T-helper 1 cell treated with Interleukin-12 subunit alpha and Interleukin-12 subunit beta and Interleukin-4 antibody, amounts not matched to agents 30 μg/mL and 1 μg/mL, for 36 hours (primary cell): ENCODE results near the gene GNB1L.

ENCODE experiments used
- H3K27ac Mint-ChIP-seq: one replicate; pipeline ENCODE4 v1.8.0; 2021; ENCODE audit warnings: mild to moderate bottlenecking, mixed read lengths
- H3K27me3 Mint-ChIP-seq: one replicate; pipeline ENCODE4 v1.8.0; 2021; ENCODE audit warnings: low read depth, mixed read lengths
- H3K36me3 Mint-ChIP-seq: one replicate; pipeline ENCODE4 v1.8.0; 2021; ENCODE audit warnings: low read depth, mixed read lengths
- H3K4me1 Mint-ChIP-seq: one replicate; pipeline ENCODE4 v1.8.0; 2021; ENCODE audit warnings: low read depth, mixed read lengths
- H3K4me3 Mint-ChIP-seq: one replicate; pipeline ENCODE4 v1.8.0; 2021; ENCODE audit warnings: mild to moderate bottlenecking, moderate library complexity, mixed read lengths
- H3K9me3 Mint-ChIP-seq: one replicate; pipeline ENCODE4 v1.8.0; 2021; ENCODE audit warnings: mixed read lengths

GNB1L gene

DNA sequence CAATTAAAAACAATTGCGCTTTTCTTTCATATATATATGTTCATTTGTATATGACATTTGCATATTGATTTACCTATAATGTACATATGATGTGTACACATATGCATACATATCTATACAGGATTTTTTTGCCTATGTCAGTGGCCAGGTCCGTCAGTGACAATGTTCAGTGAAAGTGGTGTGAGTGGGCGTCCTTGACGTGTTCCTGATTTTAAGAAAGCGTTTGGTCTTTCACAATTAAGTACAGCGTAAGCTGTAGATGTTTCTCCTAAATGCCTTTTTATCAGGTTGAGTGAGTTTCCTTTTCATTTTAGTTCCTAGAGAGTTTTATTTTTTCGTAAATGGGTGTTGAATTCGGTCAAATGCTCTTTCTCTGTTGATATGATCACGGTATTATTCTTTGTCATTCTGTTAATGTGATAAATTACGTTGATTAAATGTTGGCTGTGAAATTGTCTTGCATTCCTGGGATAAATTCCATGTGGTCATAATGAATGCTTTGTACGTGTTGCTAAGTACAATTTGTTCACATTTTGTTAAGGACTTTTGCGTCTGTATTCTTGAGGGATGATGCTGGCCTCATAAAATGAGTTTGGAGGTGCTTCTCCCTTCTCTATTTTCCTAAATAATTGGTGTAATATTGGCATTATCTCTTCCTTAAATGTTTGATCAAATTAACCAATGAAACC lies 10.6 kb upstream of the GNB1L start:
- Mint-ChIP-seq H3K36me3 (no peaks in the 10 kb centered on the region), H3K4me1 (no peaks in the 10 kb centered on the region), H3K4me3 (no peak overlapping the region), H3K9me3 (no peaks in the 10 kb centered on the region), H3K27me3 (peaks cover 17% of the 10 kb centered on the region), H3K27ac (no peak overlapping the region)

DNA sequence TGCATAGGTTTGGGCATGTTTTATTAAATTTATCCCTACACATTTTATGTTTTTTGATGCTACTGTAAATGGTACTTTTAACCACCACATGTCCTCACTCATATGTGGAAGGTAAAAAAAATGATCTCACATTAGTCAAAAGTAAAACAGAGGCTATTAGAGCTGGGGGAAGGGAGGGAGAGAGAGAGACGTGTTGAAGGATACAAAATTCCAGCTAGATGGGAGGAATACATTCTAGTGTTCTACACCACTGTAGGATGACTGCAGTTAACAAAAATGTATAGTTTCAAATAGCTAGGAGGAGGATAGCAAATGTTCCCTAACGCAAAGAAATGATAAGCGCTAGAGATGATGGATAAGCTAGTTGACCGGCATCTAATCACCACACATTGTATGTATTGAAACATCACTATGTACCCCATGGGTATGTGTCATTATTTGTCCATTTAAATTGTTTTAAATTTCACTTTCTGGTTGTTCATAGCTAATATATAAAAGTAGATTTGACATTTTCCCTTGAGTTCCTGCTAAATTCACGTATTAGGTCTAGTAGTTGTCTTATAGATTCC lies 9.9 kb upstream of the GNB1L start:
- Mint-ChIP-seq H3K4me1 (no peaks in the 10 kb centered on the region), H3K4me3 (no peak overlapping the region), H3K9me3 (no peaks in the 10 kb centered on the region), H3K27me3 (peaks cover 17% of the 10 kb centered on the region), H3K27ac (no peak overlapping the region), H3K36me3 (no peaks in the 10 kb centered on the region)

DNA sequence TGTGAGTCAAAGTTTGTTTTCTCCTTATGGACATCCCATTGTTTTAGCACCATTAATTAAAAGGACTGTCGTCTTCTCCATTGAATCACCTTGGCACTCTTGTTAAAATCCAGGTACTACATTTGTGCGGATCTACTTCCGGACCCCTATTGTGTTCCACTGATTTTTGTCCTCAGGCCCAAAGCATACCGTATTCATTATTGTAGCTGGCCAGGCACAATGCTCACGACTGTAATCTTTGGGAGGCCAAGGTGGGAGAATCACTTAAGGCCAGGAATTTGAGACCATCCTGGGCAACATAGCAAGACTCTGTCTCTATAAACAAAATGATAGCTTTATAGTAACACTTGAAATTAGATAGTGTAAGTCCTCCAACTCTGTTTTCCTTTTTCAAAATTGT lies 8.9 kb upstream of the GNB1L start:
- H3K36me3 Mint-ChIP-seq = no peaks in the 10 kb centered on the region
- no peak overlapping the region for H3K27ac Mint-ChIP-seq
- peaks cover 17% of the 10 kb centered on the region for H3K27me3 Mint-ChIP-seq
- no peaks in the 10 kb centered on the region for H3K4me1 Mint-ChIP-seq
- H3K9me3 Mint-ChIP-seq = no peaks in the 10 kb centered on the region
- no peak overlapping the region for H3K4me3 Mint-ChIP-seq

DNA sequence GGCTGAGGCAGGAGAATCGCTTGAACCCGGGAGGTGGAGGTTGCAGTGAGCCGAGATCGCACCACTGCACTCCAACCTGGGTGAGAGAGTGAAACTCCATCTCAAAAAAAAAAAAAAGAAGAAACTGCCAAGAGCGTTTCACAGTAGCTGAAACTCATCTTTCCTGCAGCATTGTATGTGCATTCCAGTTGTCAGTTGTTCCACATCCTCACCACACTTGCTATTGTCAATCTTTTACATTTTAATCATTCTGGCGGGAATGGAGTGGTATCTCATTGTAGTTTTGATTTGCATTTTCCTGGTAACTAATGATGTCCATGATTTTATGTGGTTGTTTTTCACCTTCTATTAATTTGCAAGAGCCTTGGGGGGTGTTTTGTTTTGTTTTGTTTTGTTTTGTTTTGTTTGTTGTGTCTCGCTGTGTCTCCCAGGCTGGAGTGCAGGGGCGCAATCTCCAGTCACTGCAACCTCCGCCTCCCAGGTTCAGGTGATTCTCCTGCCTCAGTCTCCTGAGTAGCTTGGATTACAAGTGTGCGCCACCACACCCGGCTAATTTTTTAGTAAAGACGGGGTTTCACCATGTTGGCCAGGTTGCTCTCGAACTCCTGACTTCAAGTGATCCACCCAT lies 8.1 kb upstream of the GNB1L start:
- Mint-ChIP-seq H3K4me3 (no peak overlapping the region), H3K27ac (no peak overlapping the region), H3K36me3 (peaks cover 2% of the 10 kb centered on the region), H3K27me3 (peaks cover 17% of the 10 kb centered on the region), H3K9me3 (no peaks in the 10 kb centered on the region), H3K4me1 (no peaks in the 10 kb centered on the region)

DNA sequence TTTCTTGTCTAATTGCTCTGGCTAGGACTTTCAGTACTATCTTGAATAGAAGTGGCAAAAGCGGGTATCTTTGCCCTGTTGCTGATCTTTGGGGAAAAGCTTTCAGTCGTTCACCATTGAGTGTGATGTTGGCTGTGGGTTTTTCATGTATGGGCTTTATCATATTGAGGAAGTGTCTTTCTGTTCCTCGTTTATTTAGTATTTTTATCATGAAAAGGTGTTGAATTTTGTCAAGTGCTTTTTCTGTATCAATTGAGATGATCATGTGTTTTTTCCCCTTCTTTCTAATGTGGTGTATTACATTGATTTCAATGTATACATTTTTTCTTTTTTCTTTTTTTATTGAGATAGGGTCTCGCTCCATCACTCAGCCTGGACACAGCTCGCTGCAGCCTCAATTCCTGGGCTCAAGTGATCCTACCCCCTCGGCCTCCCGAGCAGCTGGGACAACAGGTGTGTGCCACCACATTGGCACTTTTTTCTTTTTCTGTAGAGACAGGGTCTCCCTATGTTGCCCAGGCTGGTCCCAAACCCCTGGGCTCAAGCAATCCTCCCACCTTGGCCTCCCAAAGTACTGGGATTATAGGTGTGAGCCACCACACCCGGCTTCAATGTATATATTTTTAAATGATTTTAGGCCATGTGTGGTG lies 5.3 kb upstream of the GNB1L start:
- Mint-ChIP-seq H3K27me3 (peaks cover 6% of the 10 kb centered on the region), H3K9me3 (no peaks in the 10 kb centered on the region), H3K36me3 (peaks cover 3% of the 10 kb centered on the region), H3K27ac (no peak overlapping the region), H3K4me1 (peaks cover 7% of the 10 kb centered on the region), H3K4me3 (no peak overlapping the region)

DNA sequence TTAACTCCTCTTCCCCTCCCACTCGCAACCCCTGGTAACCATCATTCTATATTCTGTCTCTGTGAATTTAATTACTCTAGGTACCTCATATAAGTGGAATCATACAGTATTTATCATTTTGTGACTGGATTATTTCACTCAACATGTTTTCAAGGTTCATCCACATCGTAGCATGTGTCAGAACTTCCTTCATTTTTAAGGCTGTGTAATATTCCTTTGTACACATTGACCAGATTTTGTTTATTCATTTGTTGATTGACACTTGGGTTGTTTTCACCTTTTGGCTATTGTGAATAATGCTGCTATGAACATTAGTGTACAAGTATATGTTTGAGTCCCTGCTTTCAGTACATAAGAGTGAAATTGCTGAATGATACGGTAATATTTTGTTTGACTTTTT lies 2.7 kb upstream of the GNB1L start:
- H3K4me3 Mint-ChIP-seq = no peak overlapping the region
- H3K36me3 Mint-ChIP-seq = peaks cover 3% of the 10 kb centered on the region
- H3K27me3 Mint-ChIP-seq = no peaks in the 10 kb centered on the region
- H3K9me3 Mint-ChIP-seq = no peaks in the 10 kb centered on the region
- H3K4me1 Mint-ChIP-seq = peaks cover 23% of the 10 kb centered on the region
- no peak overlapping the region for H3K27ac Mint-ChIP-seq

DNA sequence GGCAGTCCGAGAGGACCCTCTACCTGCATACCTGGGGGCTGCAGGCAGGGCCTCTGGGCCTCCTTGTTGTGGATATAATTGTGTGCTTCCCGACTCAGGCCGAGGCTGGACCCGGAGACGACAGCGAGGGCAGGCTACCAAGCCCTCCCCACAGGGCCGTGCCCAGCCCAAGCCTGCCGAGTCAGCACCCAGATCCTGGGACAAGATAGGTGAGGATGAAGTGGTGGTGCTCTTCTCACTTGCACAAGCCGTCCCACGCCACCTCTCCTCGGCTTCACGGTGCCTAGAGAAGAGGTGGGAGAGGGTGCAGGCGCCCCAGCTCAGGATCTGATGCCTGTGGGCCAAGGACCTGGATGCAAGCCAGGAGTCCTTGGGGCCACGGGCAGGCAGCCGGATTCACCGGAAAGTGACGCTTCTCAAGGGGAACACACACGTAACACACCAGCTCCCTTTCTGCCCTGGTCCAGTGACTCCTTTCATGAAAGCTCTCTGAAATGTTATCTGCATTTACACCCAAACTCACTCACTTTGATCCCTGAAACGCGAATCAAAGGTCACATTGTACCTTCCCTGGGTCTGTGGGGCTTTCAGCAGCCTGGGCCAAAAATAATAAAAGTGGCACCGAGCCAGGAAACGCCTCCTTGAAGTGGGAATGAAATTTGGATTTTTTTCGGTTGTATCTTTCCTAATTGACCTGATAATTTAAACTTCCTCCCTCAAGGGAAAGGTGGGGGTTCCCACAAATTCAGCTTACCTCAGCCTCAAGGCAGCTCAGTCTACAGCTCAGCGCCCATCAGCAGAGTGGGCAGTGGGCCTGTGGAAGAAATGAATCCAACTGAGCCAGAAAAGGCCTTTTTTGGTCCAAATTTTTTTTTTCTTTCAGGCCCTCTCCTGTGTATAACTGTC lies 1.1 kb upstream of the GNB1L start:
- Mint-ChIP-seq H3K4me1 (peaks cover 25% of the 10 kb centered on the region), H3K27me3 (no peaks in the 10 kb centered on the region), H3K4me3 (peak overlapping the region; percentile 95), H3K27ac (peak overlapping the region; percentile 90), H3K9me3 (no peaks in the 10 kb centered on the region), H3K36me3 (peaks cover 9% of the 10 kb centered on the region)

DNA sequence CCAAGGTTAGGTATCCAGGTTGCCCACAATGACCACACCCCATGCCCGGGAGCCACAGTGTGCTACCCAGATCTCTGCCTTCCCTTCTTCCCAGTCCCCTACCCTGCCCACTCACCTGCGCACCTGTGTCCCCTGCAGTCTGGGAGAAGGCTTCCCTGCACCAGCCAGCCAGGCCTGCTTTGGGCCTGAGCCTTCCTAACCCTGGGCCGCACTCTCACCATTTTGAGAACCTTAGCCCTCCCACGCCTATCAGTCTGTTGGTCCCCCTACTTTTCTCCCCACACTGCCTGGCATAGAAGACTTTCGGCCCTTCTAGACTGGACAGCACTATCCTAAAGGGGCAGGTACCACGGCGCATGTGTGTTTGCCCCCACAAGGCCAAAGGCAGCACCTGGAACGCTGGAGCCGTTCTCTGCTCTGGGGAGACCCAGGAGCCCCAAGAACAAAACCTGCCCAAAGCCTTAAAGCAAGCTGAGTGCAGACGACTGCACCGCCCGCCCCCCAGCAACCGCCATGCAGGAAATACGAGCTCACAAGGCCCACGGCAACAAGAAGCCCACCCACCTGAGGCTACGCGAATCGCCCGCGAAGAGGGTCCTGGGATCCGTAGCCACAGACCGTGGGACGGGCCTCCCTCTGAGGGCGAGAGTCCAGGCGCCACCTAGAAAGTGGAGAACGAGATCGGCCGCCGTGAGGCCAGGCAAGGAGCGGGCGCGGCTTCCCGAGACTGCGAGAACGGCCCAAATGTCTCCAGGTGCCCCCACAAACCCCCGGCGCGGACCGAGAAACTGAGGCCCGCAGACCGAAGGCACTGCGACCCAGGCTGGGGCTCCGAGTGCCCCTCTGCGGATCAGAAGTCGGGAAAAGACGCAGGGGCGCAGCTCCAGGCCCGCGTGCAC lies 546 bp downstream of the GNB1L start:
- Mint-ChIP-seq H3K4me3 (peak overlapping the region; percentile 95), H3K36me3 (peaks cover 12% of the 10 kb centered on the region), H3K27me3 (no peaks in the 10 kb centered on the region), H3K9me3 (no peaks in the 10 kb centered on the region), H3K27ac (peak overlapping the region; percentile 90), H3K4me1 (peaks cover 25% of the 10 kb centered on the region)

DNA sequence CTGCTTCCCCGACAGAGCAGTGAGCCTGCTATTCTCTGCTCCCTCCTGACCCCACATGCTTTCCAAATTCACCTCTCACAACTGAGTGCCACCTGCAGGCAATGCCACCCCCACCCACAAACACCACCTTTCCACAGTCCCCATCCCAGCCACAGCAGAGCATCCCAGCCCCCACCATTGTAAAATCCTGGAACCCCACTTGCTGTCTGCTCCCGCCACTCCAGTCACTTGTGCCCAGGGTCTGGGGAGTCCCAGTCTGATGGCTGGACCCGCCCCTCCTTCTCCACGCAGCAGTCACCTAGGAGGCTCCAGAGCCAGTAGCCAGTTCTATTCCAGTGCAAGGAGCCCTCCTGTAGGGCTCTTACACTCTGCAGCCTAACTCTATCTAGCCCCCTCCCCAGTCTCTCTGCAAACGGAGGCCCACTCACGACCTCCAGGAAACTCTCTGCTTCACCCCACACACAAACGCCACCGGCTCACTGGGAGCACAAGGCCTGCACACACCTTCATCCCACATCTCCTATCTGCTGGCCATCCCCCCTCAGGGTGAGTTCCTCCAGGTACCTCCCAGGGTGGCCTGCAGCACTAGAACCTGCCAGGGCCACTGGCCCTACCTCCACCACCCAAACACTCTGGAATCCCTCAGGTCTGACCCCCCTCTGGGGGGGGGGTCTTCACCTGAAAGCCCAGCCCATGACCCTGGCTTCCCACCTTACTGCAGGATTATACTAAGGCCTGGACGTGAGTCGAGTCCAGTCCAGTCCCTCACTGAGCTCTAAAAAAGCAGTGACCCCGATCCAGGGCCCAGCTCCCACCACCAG lies 1.4 kb downstream of the GNB1L start:
- peak overlapping the region; percentile 90 for H3K27ac Mint-ChIP-seq
- no peaks in the 10 kb centered on the region for H3K9me3 Mint-ChIP-seq
- H3K4me3 Mint-ChIP-seq = peak overlapping the region; percentile 95
- peaks cover 12% of the 10 kb centered on the region for H3K36me3 Mint-ChIP-seq
- H3K4me1 Mint-ChIP-seq = peaks cover 25% of the 10 kb centered on the region
- no peaks in the 10 kb centered on the region for H3K27me3 Mint-ChIP-seq

DNA sequence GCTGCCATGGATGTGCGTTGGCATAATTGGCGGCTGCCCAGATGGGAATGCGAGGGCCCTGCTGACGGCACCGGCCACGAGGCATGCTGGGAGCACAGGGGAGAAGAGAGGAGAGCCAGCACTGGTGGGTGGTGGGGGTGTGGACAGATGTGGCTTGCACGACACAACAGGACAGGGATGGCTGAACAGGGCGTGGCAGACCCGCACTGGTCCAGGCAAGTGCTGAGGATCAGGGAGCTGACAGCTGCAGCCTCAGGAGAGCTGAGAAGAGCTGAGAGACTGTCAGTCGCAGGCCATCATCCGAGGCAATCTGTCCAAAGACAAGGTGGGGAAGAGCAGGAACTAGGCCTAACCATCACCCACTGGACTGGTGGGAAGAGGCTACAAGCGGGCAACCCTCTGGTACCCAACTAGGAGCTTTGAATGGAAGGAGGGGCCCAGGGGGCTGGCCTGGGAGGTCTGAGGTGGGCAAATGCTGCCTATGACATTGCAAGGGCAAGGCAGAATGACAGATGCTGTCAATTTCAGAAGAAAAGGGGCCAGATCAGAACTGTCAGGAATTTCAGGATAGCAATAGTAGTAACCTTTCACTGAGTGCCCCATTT lies 2.4 kb downstream of the GNB1L start:
- peaks cover 15% of the 10 kb centered on the region for H3K36me3 Mint-ChIP-seq
- no peaks in the 10 kb centered on the region for H3K27me3 Mint-ChIP-seq
- peaks cover 25% of the 10 kb centered on the region for H3K4me1 Mint-ChIP-seq
- H3K27ac Mint-ChIP-seq = peak overlapping the region; percentile 57
- H3K4me3 Mint-ChIP-seq = peak overlapping the region; percentile 95
- H3K9me3 Mint-ChIP-seq = no peaks in the 10 kb centered on the region

DNA sequence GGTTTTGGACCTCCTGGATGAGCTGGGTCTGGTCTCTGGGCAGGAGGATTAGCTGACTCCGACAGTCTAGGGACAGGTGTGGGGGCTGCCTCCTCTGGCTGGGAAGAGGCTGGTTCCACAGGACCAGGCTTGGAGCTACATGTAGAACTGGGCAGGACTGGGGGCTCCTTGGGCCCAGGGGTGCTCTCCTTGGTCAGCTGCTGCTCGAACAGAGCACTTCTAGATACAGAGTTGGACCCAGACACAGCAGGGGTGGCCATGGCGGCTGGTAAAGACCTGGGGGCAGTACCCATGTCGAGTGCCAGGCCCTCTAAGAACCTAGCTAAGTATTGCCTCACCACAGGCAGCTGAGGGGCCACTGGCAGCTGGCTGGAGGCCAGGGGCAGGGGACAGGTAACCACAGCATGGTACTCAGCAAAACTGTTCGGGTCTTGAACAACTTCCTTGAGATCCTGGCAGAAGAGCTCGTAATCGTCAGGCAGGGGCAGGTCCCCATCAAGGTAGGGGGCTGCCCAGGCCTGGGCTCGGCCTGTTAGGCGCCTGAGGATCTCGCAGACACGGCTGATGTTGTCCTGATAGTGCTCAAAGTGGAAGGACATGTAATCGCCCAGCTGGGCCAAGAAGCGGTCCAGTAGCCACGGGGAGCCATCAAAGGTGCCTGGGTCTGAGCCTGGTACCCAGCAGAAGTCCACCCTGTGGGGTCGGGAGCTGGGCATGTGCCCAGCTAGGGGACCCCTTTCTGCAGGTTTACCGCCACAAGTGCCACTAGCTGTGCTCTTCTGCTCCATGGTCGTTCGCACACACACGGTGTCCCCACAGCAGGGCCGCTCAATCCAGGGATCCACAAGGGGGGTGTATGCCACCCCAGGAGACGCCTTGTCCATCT lies 3.1 kb downstream of the GNB1L start:
- H3K36me3 Mint-ChIP-seq = peaks cover 15% of the 10 kb centered on the region
- H3K4me1 Mint-ChIP-seq = peaks cover 23% of the 10 kb centered on the region
- H3K4me3 Mint-ChIP-seq = no peak overlapping the region
- H3K9me3 Mint-ChIP-seq = no peaks in the 10 kb centered on the region
- H3K27ac Mint-ChIP-seq = peak overlapping the region; percentile 57
- no peaks in the 10 kb centered on the region for H3K27me3 Mint-ChIP-seq

DNA sequence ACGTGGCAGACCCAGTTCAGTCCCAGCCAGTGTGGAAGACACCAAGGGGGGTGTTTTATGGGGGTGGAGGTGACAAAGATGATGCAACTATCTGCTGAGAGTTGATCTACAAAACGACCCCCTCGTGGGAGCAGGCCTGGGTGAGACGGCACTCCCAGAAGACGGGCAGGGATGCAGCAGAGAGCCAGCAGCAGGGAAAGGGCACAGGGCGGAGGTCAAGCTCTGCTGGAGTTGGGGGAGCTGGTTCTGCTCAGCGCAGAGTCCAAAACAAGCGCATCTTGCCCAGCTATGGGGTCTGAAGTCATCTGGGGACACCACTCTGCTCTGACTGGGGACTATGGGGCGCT lies 3.9 kb downstream of the GNB1L start:
- Mint-ChIP-seq H3K4me3 (no peak overlapping the region), H3K27ac (no peak overlapping the region), H3K4me1 (peaks cover 18% of the 10 kb centered on the region)

More for the DNA sequence above, 3.9 kb downstream of the GNB1L start:
- H3K36me3 Mint-ChIP-seq = peaks cover 16% of the 10 kb centered on the region
- H3K9me3 Mint-ChIP-seq = no peaks in the 10 kb centered on the region
- no peaks in the 10 kb centered on the region for H3K27me3 Mint-ChIP-seq
